GM21528 (cell line): Measurements from ENCODE around the gene SFT2D1.
"Not testable (repeated sequence)": the region's sequence is repeated elsewhere in the genome, so short reads cannot be mapped to it uniquely, and the experiment has no call there.

Experiments
- ATAC-seq: cut with Tn5 transposase; IDR thresholded peaks from one replicate; pipeline ENCODE4 v1.9.1; 2021; ENCODE audit warnings: mild to moderate bottlenecking, moderate library complexity; ENCODE audit not compliant: unreplicated experiment, low FRiP score

The SFT2D1 gene

GRCh38 chr6:166342349-166343149 is at the start of gene SFT2D1:
TSS of gene SFT2D1 (minus strand) at chr6:166342545. CDS start at chr6:166342481, 64 bp downstream.
- ATAC-seq = peak; percentile 95

DNA sequence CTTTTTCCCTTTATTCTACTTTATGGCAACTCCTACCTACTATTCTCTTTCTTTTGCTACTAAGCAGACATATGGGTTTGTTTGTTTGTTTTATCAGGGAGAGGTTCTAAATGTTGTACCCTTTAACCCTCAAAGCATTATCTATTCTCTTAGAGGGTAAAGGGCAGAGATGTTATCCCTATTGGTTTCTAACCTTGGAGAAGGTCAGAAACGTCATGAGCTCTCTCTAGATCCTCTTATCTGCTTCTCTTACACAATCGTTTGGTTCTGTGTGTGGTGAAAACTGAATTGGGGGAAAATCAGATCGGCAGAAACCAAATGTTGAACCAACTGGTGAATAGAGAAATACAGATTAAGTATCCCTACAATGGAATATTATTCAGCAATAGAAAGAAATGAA is 46.8 kb upstream of the SFT2D1 start:
- ATAC-seq = no peak

- no peak for ATAC-seq
Measured at GRCh38 chr6:166388290-166389004, 46.1 kb upstream of the SFT2D1 start.

- ATAC-seq = no peak
Measured at GRCh38 chr6:166387642-166388289, 45.4 kb upstream of the SFT2D1 start.

DNA sequence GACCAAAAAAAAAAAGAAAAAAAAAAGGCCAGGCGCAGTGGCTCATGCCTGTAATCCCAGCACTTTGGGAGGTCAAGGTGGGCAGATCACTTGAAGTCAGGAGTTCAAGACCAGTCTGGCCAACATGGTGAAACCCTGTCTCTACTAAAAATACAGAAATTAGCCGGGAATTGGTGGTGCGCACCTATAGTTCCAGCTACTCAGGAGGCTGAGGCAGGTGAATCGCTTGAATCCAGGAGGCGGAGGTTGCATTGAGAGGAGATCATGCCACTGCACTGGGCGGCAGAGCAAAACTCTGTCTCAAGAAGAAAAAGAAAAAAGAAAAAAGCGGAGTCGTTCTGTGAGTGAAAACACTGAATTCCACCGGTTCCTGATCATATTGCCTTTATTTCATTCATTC is 44.8 kb upstream of the SFT2D1 start:
- ATAC-seq = not testable (repeated sequence)

GRCh38 chr6:166386111-166386510 is 43.8 kb upstream of the SFT2D1 start:
- ATAC-seq = no peak

DNA sequence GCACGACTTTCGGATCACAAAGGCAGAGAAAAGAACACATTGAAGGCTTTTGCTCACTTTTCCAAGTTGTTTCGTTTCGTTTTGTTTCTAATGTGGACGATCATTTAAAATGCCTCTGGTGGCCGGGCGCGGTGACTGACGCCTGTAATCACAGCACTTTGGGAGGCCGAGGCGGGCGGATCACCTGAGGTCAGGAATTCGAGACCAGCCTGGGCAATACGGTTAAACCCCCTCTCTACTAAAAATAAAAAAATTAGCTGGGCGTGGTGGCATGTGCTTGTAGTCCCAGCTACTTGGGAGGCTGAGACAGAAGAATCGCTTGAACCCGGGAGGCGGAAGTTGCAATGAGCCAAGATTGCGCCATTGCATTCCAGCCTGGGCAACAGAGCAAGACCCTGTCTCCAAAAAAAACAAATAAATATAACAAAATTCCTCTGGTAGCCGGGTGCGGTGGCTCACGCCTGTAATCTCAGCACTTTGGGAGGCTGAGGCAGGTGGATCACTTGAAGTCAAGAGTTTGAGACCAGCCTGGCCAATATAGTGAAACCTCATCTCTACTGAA is 41.5 kb upstream of the SFT2D1 start:
- ATAC-seq = peak; percentile 5

GRCh38 chr6:166382933-166383801 is 40.8 kb upstream of the SFT2D1 start, which contains the start of gene MPC1:
TSS of gene MPC1 (minus strand) at chr6:166382940. CDS start at chr6:166382876, 64 bp downstream.
- peak; percentile 84 for ATAC-seq

GRCh38 chr6:166382500-166382932 is 40.2 kb upstream of the SFT2D1 start:
- ATAC-seq = peak; percentile 19

- peak; percentile 55 for ATAC-seq
Measured at GRCh38 chr6:166381733-166382499, 39.6 kb upstream of the SFT2D1 start.

- no peak for ATAC-seq
Measured at GRCh38 chr6:166381381-166381732, 39.0 kb upstream of the SFT2D1 start.

GRCh38 chr6:166379800-166380199 is 37.5 kb upstream of the SFT2D1 start:
- no peak for ATAC-seq

- ATAC-seq = no peak
Measured at GRCh38 chr6:166379103-166379586, 36.8 kb upstream of the SFT2D1 start.

DNA sequence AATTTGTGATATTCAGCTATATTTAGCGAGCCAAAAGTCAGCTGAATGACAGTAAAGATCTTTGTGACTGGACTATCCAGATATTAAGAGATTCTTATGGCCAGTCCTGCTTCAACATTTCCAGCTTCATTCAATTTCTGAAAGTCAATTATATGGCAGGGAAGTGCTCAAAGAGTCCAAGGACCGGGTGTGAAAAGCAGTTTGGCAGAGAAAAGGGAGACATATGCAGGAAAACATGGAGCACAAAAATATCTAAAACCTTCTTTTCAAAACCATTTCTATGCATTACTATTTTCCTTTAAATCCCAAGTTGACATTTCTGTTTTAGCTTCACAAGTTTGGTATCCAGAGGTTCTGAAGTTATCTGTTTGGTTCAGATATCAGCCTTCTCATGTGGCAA is 35.4 kb upstream of the SFT2D1 start:
- no peak for ATAC-seq

DNA sequence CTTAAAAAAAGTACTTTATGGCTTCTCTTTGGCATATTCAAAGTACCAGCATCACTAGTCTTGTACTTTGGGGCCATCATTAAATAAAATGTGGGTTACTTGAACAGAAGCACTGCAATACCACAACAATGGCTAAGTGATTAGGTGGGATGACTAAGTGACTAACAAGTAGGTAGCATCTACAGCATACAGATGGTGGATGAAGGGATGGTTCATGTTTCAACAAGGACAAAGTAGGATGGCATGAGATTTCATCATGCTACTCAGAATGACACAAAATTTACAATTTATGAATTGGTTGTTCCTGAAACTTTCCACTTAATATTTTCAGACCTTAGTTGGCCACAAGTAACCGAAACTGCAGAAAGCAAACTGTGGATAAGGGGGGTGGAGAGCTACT is 32.7 kb upstream of the SFT2D1 start:
- ATAC-seq = no peak

DNA sequence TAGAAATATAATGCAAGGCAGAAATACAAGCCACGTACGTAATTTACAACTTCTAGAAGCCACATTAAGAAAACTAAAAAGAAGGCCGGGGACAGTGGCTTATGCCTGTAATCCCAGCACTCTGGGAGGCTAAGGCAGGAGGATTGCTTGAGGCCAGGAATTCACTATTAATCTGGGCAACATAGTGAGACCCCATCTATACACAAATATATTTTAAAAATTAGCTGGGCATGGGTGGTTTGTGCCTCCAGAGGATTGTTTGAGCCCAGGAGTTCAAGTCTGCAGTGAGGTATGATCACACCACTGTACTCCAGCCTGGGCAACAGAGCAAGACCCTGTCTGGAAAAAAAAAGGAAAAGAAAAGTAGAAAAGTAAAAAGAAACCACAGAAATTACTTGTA is 28.1 kb upstream of the SFT2D1 start:
- no peak for ATAC-seq

- no peak for ATAC-seq
Measured at GRCh38 chr6:166369782-166370181, 27.4 kb upstream of the SFT2D1 start.

DNA sequence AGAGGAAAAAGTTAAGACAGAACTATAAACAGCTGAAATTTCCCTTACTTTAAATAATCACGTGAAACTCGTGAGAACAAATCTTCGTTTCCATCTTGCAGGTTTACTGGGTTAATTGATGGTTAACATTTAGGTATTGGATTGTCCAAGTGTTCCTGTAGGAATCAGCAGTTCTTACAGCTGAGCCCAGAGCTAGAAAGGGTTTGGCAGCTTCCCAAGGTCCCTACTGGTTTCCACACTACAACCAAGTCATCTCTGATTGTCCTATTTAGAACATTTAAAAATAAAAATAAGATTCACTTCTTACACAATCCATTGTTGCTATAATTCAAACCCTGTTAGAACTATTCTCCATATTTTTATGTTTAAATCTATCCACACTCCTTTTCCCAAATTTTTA is 24.6 kb upstream of the SFT2D1 start:
- no peak for ATAC-seq

GRCh38 chr6:166365806-166366205 is 23.5 kb upstream of the SFT2D1 start:
- no peak for ATAC-seq
